BJ (cell line): ENCODE data around the gene EYA2. TPM values are rescaled to one million over a fixed set of nuclear protein-coding genes. Genes with fewer than 3 reads are reported as not detected.
"Not testable (repeated sequence)": the region's sequence is repeated elsewhere in the genome, so short reads cannot be mapped to it uniquely, and the experiment has no call there.

Experiments
- CTCF ChIA-PET: fragments of 350-600 bp; formaldehyde crosslinking; extraction: SDS; loops from one replicate; lab custom pipeline; 2021; ENCODE audit warnings: antibody characterized with exemption, inconsistent platforms; lab: Yijun Ruan, JAX
- POLR2A ChIA-PET: fragments of 300-600 bp; sonication (Branson Sonifier 250); formaldehyde crosslinking; extraction: SDS; loops from one replicate; lab custom pipeline; 2021; ENCODE audit warnings: antibody characterized with exemption; lab: Charles Lee
- DNase-seq: peaks from one replicate; pipeline ENCODE4 v3.0.0-alpha.2; 2011; ENCODE audit warnings: low read depth
- H3K27me3 ChIP-seq: 2 replicates; pipeline ENCODE4 v1.6.0; 2011; ENCODE audit warnings: low read length; ENCODE audit not compliant: control insufficient read depth, insufficient read depth
- H3K36me3 ChIP-seq: 2 replicates; pipeline ENCODE4 v1.5.1; 2011; ENCODE audit warnings: low read length; ENCODE audit not compliant: control insufficient read depth, insufficient read depth
- H3K4me3 ChIP-seq: 2 replicates; pipeline ENCODE4 v1.5.1; 2011; ENCODE audit warnings: low read depth, mild to moderate bottlenecking, control low read depth, low read length
- polyA plus RNA-seq: library from polyadenylated mRNA; depleted of rRNA; stranded (reverse); fragments of >200 nt; gene quantifications from 2 replicates; pipeline ENCODE4 v1.2.3, GENCODE V29; 2011
- TF ChIP-seq, protein P1 (sequence below): IDR thresholded peaks from 2 replicates; pipeline ENCODE4 v1.5.1; 2011; ENCODE audit warnings: low read depth, mild to moderate bottlenecking, control low read depth, inconsistent platforms, low read length, moderate library complexity; ENCODE audit not compliant: insufficient read depth

The EYA2 gene
- polyA plus RNA-seq, 1 experiment, result 1.5 TPM

DNA sequence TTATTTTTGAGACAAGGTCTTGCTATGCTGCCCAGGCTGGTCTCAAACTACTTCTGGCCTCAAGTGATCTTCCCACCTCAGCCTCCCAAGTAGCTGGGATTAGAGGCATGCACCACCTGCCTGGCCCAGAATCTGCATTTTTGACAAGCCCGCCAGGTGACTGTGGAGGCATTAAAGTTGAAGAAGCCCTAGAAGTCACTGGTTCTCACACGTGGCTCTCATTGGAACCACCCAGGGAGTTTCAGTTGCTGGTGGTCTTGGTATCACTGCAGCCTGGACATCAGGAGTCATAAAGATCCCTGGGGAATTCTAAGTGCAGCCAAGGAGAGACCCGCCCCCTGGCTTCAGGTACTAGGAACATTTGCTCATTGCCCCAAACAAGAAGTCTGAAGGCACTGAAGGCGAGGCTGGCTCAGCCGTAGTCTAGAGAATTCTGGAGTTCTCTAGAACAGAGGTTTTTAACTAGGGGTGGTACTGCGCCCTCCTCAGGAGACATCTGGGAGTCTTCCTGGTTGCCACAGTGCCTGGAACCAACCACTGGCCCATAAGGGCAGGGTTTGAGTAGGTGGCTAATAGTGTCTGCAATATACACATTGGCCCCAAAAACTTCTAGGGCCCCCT is 279.1 kb downstream of the EYA2 start:
- H3K4me3 ChIP-seq, result no peak overlapping the region
- TF ChIP-seq, protein P1, sequence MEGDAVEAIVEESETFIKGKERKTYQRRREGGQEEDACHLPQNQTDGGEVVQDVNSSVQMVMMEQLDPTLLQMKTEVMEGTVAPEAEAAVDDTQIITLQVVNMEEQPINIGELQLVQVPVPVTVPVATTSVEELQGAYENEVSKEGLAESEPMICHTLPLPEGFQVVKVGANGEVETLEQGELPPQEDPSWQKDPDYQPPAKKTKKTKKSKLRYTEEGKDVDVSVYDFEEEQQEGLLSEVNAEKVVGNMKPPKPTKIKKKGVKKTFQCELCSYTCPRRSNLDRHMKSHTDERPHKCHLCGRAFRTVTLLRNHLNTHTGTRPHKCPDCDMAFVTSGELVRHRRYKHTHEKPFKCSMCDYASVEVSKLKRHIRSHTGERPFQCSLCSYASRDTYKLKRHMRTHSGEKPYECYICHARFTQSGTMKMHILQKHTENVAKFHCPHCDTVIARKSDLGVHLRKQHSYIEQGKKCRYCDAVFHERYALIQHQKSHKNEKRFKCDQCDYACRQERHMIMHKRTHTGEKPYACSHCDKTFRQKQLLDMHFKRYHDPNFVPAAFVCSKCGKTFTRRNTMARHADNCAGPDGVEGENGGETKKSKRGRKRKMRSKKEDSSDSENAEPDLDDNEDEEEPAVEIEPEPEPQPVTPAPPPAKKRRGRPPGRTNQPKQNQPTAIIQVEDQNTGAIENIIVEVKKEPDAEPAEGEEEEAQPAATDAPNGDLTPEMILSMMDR, result 0 out of 2 replicates have a peak, but pooled peaks have one; percentile 3
- ChIA-PET POLR2A (no interaction called here), CTCF (interaction anchor here (1.4 kb wide), 1 partner anchor 32 kb away, joined by 4 read pairs; no protein-coding TSS in a partner anchor)
- H3K36me3 ChIP-seq, result no peaks in the 10 kb centered on the region
- no peaks in the 10 kb centered on the region for H3K27me3 ChIP-seq
- DNase-seq, result no peak

DNA sequence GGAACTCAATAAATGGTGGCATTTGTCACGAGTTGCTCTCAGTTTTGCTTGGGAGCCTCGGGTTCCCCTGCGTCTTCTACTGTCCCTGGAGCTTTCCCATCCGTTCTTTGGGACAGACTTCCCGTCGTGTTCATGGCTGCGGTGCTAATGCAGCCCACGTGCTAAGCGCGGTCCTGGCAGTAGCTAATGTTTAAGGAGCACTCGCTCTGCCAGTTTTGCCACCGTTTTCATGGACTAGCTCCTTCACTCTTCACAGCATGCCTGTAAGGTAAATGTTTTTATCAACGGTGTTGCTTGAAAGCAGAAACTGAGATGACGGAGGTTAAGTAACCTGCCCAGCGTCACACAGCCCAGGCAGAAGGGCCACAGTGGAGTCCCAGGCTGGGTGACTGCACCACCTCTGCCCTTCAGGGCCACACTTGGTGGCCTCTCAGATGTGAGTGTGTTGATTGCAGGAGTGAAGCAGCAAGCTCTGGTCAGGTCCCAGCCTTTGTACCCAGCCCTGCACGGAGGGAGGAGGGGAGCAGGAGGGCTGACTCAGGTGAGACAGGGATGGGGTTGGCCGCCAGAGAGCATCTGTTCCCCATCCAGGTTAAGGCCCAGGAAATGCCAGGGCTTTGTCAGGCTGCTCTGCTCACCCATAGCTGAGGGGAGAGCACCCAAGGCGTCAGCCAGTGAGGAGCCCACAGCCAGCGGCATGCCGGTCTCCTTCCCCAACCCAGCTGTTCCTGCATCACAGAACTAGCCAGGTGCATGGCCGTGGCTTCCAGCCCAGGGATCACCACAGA is 280.0 kb downstream of the EYA2 start:
- Histone ChIP-seq H3K4me3 (no peak overlapping the region), H3K27me3 (no peaks in the 10 kb centered on the region), H3K36me3 (no peaks in the 10 kb centered on the region)
- DNase-seq, result no peak
- TF ChIP-seq, protein P1, result no peak
- CTCF ChIA-PET, result interaction anchor here (1.4 to 1.5 kb wide), 2 partner anchors 21 to 31 kb away, joined by 3 to 4 read pairs; no protein-coding TSS in a partner anchor
- POLR2A ChIA-PET, result no interaction called here

DNA sequence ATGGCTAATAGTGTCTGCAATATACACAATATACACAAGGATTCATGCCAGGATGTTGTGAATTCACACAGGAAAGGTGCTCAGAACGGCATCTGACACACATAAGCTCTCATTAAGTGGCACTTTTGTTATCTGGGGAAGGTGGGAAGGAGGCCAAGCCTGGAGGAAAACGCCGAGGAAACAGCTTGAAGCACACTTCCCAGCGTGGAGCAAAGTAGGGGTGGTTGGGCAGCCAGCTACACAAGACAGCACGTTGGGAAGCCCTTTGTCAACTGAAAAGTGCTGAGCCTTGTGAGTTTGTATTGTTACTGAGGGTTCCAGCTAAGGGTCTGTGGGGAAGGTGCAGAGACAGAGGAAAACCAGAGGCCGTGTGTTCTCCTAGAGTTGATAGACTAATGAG is 280.9 kb downstream of the EYA2 start:
- no peak overlapping the region for H3K4me3 ChIP-seq
- no peaks in the 10 kb centered on the region for H3K36me3 ChIP-seq
- H3K27me3 ChIP-seq, result no peaks in the 10 kb centered on the region
- TF ChIP-seq, protein P1, result no peak
- DNase-seq, result no peak
- ChIA-PET CTCF (interaction anchor here (1.0 to 1.5 kb wide), 3 partner anchors 20 to 31 kb away, joined by 3 to 4 read pairs (median 3); no protein-coding TSS in a partner anchor), POLR2A (no interaction called here)

DNA sequence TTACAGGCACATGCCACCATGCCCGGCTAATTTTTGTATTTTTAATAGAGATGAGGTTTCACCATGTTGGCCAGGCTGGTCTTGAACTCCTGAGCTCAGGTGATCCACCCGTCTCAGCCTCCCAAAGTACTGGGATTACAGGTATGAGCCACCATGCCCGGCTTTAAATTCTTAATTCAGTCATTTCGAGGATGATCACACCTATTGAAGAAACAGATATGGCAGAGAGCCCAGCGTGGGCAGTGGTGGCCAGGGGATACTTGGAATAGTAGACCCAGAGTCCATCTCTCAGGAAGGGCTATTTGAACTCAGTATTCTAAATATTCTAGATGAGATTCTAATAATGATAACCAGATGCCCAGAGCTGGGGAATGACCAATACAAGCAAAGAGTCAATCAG is 281.6 kb downstream of the EYA2 start:
- H3K27me3 ChIP-seq, POLR2A ChIA-PET, DNase-seq, H3K4me3 ChIP-seq, H3K36me3 ChIP-seq: not testable (repeated sequence)
- CTCF ChIA-PET, result interaction anchor here (1.0 kb wide), 1 partner anchor 25 kb away, joined by 3 read pairs; no protein-coding TSS in a partner anchor

DNA sequence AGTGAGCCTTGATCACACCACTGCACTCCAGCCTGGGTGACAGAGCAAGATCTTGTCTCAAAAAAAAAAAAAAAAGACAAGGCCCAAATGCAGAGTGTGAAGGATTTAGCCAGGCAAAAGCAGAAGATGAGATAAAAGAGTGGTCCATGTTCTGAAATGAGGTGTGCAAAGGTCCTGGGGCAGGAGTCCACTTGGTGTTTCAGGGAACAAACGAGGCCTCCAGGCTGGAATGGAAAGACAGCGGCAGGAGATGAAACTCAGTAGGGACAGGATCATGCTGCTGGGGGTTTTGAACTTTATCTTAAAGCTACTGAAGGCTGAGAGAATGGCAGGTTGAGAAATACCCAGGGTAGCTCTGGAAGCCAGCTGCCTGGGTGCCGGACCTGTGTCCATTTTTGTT is 283.6 kb downstream of the EYA2 start:
- Histone ChIP-seq H3K36me3 (no peaks in the 10 kb centered on the region), H3K4me3 (no peak overlapping the region), H3K27me3 (no peaks in the 10 kb centered on the region)
- TF ChIP-seq, protein P1, result no peak
- DNase-seq, result no peak
- ChIA-PET CTCF (interaction anchor here (0.6 kb wide), 1 partner anchor 258 kb away, joined by 3 read pairs; no protein-coding TSS in a partner anchor), POLR2A (no interaction called here)
